Brain microvascular endothelial cell (primary cell): ENCODE measurements around the gene IFNLR1.

Experiments used
- DNase-seq: peaks from one replicate; pipeline ENCODE4 v3.0.0-alpha.2; 2020
- H3K27ac ChIP-seq: fragments of 250-450 bp; sonication (Bioruptor Pico); 2 replicates; pipeline ENCODE4 v1.5.1; 2020; ENCODE audit warnings: mild to moderate bottlenecking, moderate library complexity
- H3K27me3 ChIP-seq: fragments of 250-450 bp; sonication (Bioruptor Pico); replicated peaks from 2 replicates; pipeline ENCODE4 v1.5.1; 2020; ENCODE audit warnings: mild to moderate bottlenecking
- H3K36me3 ChIP-seq: fragments of 250-450 bp; sonication (Bioruptor Pico); replicated peaks from 2 replicates; pipeline ENCODE4 v1.5.1; 2020; ENCODE audit warnings: mild to moderate bottlenecking
- H3K4me3 ChIP-seq: 2 replicates; pipeline ENCODE4 v1.5.1; 2011; ENCODE audit warnings: low read depth, mild to moderate bottlenecking, control low read depth, low read length, moderate library complexity
- in situ Hi-C: cut with HindIII; loops from 2 replicates; pipeline ENCODE4 v1.10.0; 2017; ENCODE audit warnings: low sequenced_read_pairs, low pct_ligation_motif_present
- TF ChIP-seq, protein P1 (sequence below): IDR thresholded peaks from 2 replicates; pipeline ENCODE4 v1.5.1; 2011; ENCODE audit warnings: low read depth, mild to moderate bottlenecking, moderate library complexity, low read length, control low read depth, inconsistent platforms; ENCODE audit errors: missing control alignments

Gene IFNLR1

DNA sequence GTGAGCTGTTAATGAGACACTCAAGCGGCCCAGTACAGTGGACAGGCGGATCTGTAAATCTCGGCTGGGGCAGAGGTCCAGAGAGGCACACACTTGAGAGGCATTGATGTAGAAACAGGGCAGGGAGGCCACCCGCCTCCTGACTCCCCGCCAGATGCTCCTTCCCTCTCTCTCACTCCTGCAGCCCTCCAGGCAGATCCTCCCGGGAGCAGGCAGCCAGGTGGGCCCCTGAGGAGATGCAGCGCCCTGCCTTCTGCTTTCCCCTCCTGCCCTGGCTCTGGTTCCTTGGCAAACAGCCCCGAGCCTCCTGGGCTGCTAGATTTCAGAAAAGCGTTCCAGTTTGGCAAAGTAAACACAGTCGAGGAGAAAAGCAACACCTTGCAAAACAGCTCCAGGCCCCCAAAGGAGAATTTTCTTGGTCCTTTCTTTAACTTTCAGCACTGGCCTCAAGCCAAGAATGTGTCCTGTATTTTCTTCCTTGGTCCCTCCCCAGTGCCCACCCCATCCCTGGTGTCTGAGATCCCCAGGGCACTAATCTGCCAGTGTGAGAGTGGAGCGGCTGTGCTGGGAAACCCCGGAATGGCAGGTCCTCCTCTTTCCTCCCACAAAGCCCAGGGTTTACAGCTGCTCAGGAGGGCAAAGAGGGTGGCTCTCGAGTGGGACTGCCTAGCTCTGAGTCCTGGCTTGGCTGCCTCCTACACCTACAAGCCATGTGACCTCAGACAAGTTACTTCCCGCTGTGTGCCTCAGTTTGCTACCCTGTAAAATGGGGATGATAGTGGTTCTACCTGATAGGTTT is 29.4 kb upstream of the IFNLR1 start:
- Histone ChIP-seq H3K27ac (no peak overlapping the region), H3K27me3 (peaks cover 21% of the 10 kb centered on the region), H3K36me3 (no peaks in the 10 kb centered on the region), H3K4me3 (no peak overlapping the region)
- TF ChIP-seq, protein P1, sequence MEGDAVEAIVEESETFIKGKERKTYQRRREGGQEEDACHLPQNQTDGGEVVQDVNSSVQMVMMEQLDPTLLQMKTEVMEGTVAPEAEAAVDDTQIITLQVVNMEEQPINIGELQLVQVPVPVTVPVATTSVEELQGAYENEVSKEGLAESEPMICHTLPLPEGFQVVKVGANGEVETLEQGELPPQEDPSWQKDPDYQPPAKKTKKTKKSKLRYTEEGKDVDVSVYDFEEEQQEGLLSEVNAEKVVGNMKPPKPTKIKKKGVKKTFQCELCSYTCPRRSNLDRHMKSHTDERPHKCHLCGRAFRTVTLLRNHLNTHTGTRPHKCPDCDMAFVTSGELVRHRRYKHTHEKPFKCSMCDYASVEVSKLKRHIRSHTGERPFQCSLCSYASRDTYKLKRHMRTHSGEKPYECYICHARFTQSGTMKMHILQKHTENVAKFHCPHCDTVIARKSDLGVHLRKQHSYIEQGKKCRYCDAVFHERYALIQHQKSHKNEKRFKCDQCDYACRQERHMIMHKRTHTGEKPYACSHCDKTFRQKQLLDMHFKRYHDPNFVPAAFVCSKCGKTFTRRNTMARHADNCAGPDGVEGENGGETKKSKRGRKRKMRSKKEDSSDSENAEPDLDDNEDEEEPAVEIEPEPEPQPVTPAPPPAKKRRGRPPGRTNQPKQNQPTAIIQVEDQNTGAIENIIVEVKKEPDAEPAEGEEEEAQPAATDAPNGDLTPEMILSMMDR, result no peak
- no peak for DNase-seq
- in situ Hi-C loops, result no loop called here

- DNase-seq, result no peak
- TF ChIP-seq, protein P1, result no peak
- H3K27ac ChIP-seq, result no peak overlapping the region
- no peak overlapping the region for H3K4me3 ChIP-seq
- peaks cover 21% of the 10 kb centered on the region for H3K27me3 ChIP-seq
- H3K36me3 ChIP-seq, result no peaks in the 10 kb centered on the region
- in situ Hi-C loops, result no loop called here
Observed at GRCh38 chr1:24215226-24215814, 28.2 kb upstream of the IFNLR1 start.

DNA sequence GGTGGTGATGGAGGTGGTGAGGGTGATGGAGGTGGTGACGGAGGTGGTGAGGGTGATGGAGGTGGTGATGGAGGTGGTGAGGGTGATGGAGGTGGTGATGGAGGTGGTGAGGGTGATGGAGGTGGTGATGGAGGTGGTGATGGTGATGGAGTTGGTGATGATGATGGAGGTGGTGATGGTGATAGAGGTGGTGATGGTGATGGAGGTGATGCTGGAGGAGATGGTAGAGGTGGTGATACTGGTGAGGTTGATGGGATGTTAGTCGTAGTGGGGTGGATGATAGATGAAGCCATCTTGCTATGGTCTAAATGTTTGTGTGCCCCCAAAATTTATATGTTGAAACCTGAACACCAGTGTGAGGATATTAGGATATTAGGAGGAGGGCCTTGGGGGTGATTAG is 25.3 kb upstream of the IFNLR1 start:
- H3K27ac ChIP-seq, result no peak overlapping the region
- peaks cover 18% of the 10 kb centered on the region for H3K27me3 ChIP-seq
- DNase-seq, result no peak
- no peak overlapping the region for H3K4me3 ChIP-seq
- in situ Hi-C loops, result no loop called here
- H3K36me3 ChIP-seq, result no peaks in the 10 kb centered on the region
- TF ChIP-seq, protein P1, result no peak

GRCh38 chr1:24210195-24210627 is 23.1 kb upstream of the IFNLR1 start:
- in situ Hi-C loops, result no loop called here

DNA sequence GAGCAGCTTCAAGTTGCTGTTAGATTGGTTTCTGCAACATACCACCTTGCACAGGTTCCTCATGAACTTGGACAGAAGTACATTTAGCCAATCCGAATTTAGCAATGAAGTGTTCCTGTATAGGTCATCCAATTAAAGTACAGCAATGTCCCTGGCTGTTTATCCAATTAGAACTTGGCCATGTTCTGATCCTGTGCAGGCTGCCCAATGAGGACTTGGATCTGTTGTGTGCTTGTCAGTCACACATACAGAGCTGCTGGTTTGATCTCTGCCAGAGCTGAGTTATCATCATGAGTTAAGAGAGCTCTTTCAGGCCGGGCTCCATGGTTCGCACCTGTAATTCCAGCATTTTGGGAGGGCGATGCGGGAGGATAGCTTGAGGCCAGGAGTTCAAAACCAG is 22.0 kb upstream of the IFNLR1 start:
- H3K4me3 ChIP-seq, result no peak overlapping the region
- in situ Hi-C loops, result no loop called here
- H3K27ac ChIP-seq, result no peak overlapping the region
- TF ChIP-seq, protein P1, result no peak
- H3K36me3 ChIP-seq, result no peaks in the 10 kb centered on the region
- DNase-seq, result no peak
- peaks cover 4% of the 10 kb centered on the region for H3K27me3 ChIP-seq

More at GRCh38 chr1:24210195-24210627, 23.1 kb upstream of the IFNLR1 start:
- TF ChIP-seq, protein P1, result no peak
- DNase-seq, result no peak
- H3K27ac ChIP-seq, result no peak overlapping the region
- peaks cover 7% of the 10 kb centered on the region for H3K27me3 ChIP-seq
- no peaks in the 10 kb centered on the region for H3K36me3 ChIP-seq
- H3K4me3 ChIP-seq, result no peak overlapping the region
